ENCODE results near the gene MYO1C. TPM values are rescaled to one million over a fixed set of nuclear protein-coding genes. Genes with fewer than 3 reads are reported as not detected.

MYO1C gene
- total and polyA plus RNA-seq, 2 of the 8 experiments (the other 6 are each of a cell fraction or from before 2014, with no cell fraction given) = 40.1 to 78.6 TPM

GRCh38 chr17:1447052-1447451 is 45.4 kb downstream of the MYO1C start:
- no peak overlapping the region for H4K8ac ChIP-seq (ENCODE audit: extremely low read depth, insufficient read depth, low read length)
- no peak overlapping the region for H3K4me2 ChIP-seq (ENCODE audit: insufficient read depth in 1 of 2, low read depth in 2 of 2, low read length in 2 of 2)
- no peak overlapping the region for H2AK5ac ChIP-seq (ENCODE audit: low read depth, low read length)
- no peak overlapping the region for H2BK15ac ChIP-seq (ENCODE audit: low read length)
- no peak overlapping the region for H3K4ac ChIP-seq (replicated peaks; ENCODE audit: insufficient read length, low read depth, low read length)
- CTCF ChIA-PET (ENCODE audit: partially characterized antibody) = interaction anchor here (0.8 kb wide), 1 partner anchor 10 kb away, joined by 3 read pairs; no protein-coding TSS in a partner anchor
- no peak overlapping the region for H2BK5ac ChIP-seq (ENCODE audit: low read depth, low read length)
- peaks cover 0 to 2% (median 0%) of the 10 kb centered on the region in 4 experiments; a peak in 2 of 8 replicates for H3K36me3 ChIP-seq (ENCODE audit: control insufficient read depth in 2 of 4, insufficient read depth in 4 of 4, low read length in 3 of 4)
- FAIRE-seq (no peak), DNase-seq (ENCODE audit: low read depth in 1 of 2, low spot score in 2 of 2) (no peak)
- H2BK20ac ChIP-seq (ENCODE audit: low read length) = no peak overlapping the region
- POLR2A ChIA-PET (ENCODE audit: partially characterized antibody) = interaction anchor here (1.0 to 2.8 kb wide), 3 partner anchors 9 to 47 kb away, joined by 4 to 9 read pairs (median 5); partner anchors contain the start of genes CRK and YWHAE
- peaks cover 5 to 24% of the 10 kb centered on the region in 2 experiments for H4K20me1 ChIP-seq (replicated peaks in 1 of 2; ENCODE audit: control insufficient read depth in 1 of 2, insufficient read depth in 2 of 2, low read length in 2 of 2)
- H3K27ac ChIP-seq (ENCODE audit: low read depth, low read length) = no peak overlapping the region
- no peaks in the 10 kb centered on the region for H3K4me1 ChIP-seq (replicated peaks in 1 of 4; ENCODE audit: control insufficient read depth in 3 of 4, insufficient read depth in 4 of 4, low read length in 3 of 4)
- no peak overlapping the region for H4K5ac ChIP-seq (ENCODE audit: insufficient read length, low read depth, low read length)
- peaks cover 53 to 90% of the 10 kb centered on the region in 2 experiments for H3K79me2 ChIP-seq (ENCODE audit: control insufficient read depth in 1 of 2, insufficient read depth in 2 of 2, low read length in 2 of 2)
- H2AFZ ChIP-seq (ENCODE audit: low read length) = no peak overlapping the region
- TF ChIP-seq CEBPB (IDR thresholded peaks at IDR 0.05; ENCODE audit: low read depth, low read length) (no peak), SP1 (IDR thresholded peaks at IDR 0.05; ENCODE audit: low read depth, low read length) (no peak), FOSL1 (IDR thresholded peaks at IDR 0.05; ENCODE audit: insufficient read depth, low read depth, low read length) (no peak)
- peaks cover 3% of the 10 kb centered on the region for H3K79me1 ChIP-seq (ENCODE audit: low read depth, low read length)
- H3K9me3 ChIP-seq (ENCODE audit: insufficient read depth in 2 of 2, low read depth in 1 of 2, low read length in 1 of 2) = no peaks in the 10 kb centered on the region
- H3K23ac ChIP-seq (ENCODE audit: insufficient read length) = no peak overlapping the region
- H3K18ac ChIP-seq (ENCODE audit: extremely low read depth, low read length) = no peak overlapping the region
- no peak overlapping the region for H3K4me3 ChIP-seq (ENCODE audit: extremely low read depth in 1 of 4, insufficient read depth in 2 of 4, low read depth in 3 of 4, low read length in 4 of 4)
- 96% methylated on average over 7 of the region's 7 CpGs; no CpG with 5 or more reads in 1 of the 2 experiments for WGBS, 2 experiments (ENCODE audit: extremely low coverage in 1 of 2, insufficient coverage in 1 of 2, insufficient read length in 1 of 2, insufficient replicate concordance in 2 of 2, low coverage in 1 of 2, low lambda C conversion rate in 2 of 2, missing lambda C conversion rate in 1 of 2)
- no peak overlapping the region for H3K14ac ChIP-seq (ENCODE audit: insufficient read length)
- H4K91ac ChIP-seq (replicated peaks; ENCODE audit: insufficient read length, low read length) = no peak overlapping the region
- H3K23me2 ChIP-seq (ENCODE audit: low read depth, low read length) = no peaks in the 10 kb centered on the region
- no peak overlapping the region for H3K9ac ChIP-seq (replicated peaks in 1 of 4; ENCODE audit: extremely low read depth in 1 of 4, low read depth in 3 of 4, low read length in 3 of 4)
- H3K56ac ChIP-seq (replicated peaks; ENCODE audit: insufficient read length, low read depth, low read length) = no peak overlapping the region
- no peak overlapping the region for H2BK120ac ChIP-seq (replicated peaks; ENCODE audit: low read depth, low read length)
- H3K27me3 ChIP-seq (replicated peaks in 1 of 4; ENCODE audit: control insufficient read depth in 3 of 4, extremely low read depth in 1 of 4, insufficient read depth in 3 of 4, low read length in 3 of 4) = no peaks in the 10 kb centered on the region
- no peak overlapping the region for H2BK12ac ChIP-seq (ENCODE audit: low read depth, low read length)
